GM21786 (cell line): ENCODE measurements around the gene GRID2.
"Not testable (repeated sequence)": the region's sequence is repeated elsewhere in the genome, so short reads cannot be mapped to it uniquely, and the experiment has no call there.

ENCODE experiments used
- ATAC-seq: cut with Tn5 transposase; IDR thresholded peaks from one replicate; pipeline ENCODE4 v1.9.1; 2021; ENCODE audit not compliant: unreplicated experiment

GRID2 gene

DNA sequence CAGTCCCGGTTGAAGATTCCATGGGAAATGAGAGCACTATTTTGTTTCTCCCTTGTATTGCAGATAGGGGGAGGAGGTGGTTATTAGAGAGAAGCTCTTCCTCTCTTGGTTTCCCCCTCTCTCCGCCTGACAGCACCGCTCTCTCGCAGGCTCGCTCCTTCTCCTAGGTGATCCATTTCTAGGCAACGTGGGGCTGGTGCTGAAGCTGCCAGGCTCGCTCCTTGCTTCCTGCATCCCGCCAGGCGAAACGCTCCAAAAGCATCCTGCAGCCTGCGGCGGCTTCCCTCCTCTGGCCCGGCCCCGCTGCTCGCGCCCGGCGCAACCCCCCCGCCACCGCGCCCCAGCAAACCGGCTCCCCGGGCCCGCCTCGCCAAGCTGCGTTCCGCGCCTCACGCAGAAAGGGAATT, at the start of gene GRID2:
Gene GRID2 (plus strand): TSS at position 346 of the 407 bp plus-strand sequence.
- no peak for ATAC-seq

DNA sequence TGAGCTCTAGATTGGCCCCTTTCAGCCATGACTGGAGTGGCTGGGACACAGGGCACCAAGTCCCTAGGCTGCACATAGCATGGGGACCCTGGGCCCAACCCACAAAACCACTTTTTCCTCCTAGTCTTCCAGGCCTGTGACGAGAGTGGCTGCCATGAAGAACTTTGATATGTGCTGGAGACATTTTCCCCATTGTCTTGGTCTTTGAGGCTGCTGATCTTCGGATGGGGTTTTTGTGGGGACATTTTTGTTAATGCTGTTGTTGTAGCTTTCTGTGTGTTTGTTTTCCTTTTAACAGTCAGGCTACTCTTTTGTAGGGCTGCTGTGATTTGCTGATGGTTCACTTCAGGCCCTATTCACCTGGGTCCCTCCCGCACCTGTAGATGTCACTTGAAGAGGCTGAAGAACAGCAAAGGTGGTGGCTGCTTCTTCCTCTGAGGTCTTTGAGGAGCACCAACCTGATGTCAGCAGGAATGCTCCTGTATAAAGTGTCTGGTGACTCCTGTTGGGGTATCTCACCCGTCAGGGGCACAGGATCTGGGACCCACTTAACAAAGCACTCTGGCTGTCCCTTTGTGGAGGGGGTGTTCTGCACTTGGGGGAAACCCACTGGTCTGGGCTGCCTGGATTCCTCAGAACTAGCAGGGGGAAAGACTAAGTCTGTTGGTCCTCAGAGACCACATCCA, 49.6 kb upstream of the GRID2 start:
- ATAC-seq = no peak

DNA sequence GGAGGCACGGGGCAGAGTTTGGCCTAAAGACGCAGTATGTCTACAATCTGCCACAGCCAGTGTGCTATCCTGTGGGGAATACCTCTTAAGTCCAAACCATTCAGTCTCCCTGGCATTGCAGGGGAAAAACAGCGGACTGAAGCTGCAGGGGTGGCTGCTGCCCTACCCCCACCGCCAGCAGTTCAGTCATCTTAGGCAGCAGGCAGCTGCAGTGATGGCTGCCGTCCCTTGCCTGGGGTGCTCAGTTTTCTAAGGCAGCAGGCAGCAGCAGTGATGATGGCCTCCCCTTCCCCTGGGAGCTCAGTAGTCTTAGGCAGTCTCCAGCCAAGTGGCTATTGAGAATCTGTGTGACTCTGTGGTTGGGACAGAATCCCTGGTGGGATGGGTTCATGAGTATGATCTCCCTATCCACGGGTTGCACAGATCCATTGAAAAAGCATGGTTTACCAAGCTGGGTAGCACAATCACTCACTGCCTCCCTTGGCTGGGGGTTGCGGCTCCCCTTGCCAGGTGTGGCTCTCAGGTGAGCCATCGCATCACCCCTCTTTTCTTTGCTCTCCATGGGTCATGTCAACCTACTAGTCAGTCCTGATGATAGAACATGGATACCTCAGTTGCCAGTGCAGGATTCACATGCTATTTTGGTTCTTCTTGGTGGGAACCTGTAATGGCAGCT, 48.9 kb upstream of the GRID2 start:
- no peak for ATAC-seq

DNA sequence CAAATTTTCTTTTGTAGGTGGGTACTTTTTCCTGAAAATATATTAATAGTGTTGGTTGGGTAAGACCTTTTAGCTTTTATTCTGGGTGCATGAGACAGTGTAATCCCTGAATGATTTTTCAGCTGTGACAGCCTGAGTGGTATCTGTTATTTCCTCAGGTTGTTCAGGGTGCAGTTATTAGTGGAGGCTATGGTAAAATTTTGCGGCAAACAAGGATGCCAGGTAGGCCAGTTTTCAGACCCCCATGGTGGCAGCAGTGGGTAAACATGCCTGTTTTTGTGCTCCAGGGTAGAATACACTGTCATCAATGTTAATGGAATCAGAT, 47.9 kb upstream of the GRID2 start:
- ATAC-seq = no peak

DNA sequence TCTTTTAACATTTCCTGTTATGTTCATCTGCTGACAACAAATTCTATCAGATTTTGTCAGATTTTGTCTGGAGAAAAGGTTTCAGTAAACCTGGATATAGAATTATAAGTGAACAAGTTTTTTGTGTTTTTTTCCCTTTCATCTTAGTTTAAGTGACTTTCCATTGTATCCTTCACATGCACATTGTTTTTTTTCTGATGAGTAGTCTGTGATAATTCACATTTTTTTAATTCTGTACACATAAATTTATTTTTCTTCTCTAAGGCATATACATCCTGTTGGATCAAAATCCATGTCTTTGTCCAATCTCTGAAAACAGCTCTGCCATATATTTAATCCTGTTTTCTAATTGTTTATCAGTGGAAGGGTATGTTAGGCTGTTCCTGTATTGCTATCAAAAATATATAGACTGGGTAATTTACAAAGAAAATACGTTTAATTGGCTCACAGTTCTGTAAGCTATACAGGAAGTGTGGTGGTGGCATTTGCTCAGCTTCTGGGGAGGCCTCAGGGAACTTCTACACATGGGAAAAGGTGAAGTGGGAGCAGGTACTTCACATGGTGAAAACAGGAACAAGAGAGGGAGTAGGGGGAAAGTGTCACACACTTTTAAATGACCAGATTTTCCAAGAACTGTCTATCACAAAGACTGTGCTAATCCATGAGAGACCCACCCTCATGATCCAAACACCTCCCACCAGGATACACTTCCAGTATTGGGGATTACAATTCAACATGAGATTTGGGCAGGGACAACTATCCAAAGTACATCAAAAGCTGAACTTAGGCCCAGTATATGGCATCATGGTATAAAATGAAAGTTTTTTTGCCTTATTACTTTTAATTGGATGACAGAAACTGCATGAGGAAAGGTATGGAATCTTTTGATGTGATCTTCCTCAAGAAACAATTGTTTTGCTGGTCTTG, 45.6 kb upstream of the GRID2 start:
- no peak for ATAC-seq

DNA sequence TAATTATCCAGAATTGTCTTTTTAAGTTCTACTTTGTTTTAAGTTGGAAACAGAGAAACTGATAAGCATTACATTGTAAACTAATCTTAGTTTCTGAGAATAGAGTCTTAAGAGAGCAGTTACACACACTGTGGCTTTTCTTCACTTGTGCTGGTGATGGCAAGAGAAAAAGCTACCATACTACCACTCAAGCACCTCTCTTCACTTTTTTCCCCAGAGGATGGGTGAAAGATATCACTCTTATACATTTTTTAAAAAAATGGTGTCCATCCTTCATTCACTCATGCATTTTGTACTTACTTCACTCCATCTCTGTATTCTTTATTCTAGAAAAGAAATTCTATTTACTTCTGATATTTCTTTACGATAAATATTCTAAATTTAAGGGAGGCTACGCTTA, 42.5 kb upstream of the GRID2 start:
- no peak for ATAC-seq

DNA sequence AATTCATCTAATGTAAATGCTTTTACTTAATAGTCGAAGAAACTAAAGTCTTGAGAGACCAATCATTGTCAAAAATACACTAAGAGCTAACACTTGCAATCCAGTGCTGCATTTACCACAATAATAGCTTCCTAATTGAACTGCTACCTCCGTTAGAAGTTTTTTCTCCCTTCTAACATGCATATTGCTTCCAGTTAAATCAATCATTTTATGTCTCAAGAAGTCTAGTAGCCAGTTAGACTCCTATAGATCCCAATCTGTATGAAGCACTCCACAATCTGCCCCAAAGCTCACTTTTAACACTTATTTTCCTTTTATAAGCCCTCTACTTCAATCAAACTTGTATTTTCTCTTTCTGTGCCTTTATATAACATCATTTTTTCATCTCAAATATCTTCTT, 41.4 kb upstream of the GRID2 start:
- ATAC-seq = no peak

DNA sequence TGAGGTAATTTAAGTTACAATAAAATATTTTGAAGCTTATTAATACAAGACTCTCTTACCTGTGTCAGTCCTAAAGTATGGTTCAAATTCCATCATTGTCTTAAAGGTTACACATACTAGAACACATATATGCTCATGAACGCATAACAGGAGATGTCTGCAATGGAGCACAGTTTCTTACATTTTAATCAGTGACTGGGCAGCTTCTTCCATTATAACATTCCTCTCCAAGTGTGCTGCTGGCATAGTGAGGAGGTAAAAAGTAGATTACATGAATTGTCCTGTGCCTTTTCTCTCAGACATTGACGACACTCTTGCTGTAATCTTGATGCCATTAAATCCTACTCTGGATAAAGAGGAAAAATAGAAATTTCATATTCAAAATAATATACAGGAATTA, 40.8 kb upstream of the GRID2 start:
- ATAC-seq = no peak

DNA sequence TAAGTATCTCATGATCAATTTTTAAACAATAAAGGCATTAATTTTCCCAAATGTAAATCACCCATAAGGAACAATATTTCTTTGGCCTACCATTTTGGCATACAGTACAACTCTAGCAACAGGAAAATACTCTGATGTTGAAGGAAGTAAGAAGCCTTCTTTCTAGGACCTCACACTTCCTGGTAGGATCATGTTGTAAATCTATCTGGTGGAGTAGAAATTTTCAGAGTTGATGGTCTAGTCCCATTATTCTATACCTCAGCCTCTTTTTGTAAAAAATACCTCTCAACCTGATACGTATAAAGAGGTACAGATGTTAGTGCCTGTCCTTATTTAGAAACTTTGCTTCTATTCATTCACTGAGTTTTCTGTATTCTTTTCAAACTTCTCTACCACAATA, 40.2 kb upstream of the GRID2 start:
- no peak for ATAC-seq

DNA sequence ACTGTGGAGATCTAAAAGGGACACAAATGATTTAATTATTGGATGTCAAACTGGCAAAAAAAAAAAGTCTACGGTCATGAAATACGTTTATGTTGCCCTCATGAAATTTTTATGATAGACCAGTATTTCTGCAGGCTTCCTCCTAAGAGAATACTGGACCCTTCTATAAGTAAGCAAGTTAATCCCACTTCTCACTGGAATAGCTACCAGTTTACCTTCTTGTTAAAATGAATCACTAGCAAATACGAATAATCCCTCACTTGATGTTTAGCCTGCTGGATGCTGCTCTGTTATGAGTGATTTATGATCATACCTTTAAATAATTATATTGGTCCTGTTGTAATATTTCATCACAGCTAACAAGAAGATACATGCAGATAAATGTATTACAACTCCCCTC, 39.6 kb upstream of the GRID2 start:
- ATAC-seq = no peak

DNA sequence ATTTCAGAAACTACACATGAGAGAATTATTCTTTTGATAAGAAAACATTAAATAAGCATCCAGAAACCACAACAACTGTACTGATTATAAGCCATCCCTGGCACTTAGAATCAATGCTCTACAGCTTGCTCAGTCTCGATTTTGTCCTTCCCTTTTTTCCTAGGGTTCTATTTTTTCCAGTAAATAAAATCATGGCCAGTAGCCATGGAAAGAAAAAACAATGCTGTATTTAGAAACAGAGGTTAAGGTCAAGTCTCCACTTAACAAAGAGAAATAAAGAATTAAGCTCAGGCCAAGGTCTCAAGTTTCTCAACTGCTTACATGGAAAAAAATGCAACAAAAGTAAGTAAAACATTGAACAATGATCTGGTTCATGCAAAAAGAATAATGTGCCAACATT, 38.7 kb upstream of the GRID2 start:
- ATAC-seq = no peak

DNA sequence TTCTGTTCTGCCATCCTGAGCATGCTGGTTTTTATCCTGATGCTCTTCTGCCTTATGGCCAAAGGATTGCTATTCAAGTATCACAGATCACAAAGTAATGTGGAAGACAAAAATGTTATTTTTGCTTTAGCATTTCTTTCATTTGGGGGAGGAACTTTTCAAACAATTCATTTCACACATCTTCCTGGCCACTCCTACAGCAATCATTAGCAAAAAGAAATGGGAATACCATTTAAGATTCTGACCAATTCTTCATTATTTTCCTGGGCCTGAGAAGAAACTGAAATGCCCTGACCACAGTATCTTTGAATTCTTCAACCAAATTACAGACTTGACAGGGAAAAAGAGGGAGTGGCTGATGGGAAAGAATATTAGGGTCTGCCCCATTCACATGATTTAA, 38.0 kb upstream of the GRID2 start:
- ATAC-seq = no peak

DNA sequence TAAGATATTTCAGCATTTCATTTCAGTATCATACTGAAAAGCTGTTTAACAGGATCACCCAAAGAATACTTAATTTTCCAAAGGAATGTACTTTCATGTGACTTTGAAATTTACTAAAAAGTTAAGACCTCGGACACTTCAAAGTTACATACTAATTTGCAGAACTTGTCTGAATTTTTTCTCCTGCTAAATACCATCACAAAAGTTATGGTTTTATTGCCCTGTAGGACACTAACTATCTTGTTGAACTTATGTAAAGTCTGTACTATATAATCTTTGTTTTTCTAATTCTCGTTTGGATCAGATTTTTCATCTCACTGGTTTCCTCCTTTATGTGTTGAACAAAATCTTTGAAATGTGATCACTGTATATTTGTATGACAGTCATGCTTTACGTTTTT, 37.2 kb upstream of the GRID2 start:
- no peak for ATAC-seq

DNA sequence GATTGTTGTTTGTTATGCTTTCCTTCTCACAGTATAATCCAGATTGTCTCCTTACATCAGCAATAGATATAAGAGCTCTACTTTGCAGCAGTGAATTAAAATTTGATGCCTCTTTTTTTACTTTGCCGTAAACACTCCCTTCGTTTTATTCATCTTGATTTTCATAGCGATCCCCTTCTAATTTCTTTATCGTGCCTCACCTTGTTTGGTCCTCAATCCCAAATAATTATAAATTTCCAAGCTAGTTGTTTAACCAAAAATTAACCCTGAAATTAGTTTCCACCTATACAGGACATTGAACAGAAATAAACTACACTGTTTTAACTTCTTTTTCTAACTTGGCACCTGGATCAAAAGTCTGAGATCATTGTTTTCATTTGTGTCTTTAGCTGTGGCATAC, 35.1 kb upstream of the GRID2 start:
- ATAC-seq = no peak

DNA sequence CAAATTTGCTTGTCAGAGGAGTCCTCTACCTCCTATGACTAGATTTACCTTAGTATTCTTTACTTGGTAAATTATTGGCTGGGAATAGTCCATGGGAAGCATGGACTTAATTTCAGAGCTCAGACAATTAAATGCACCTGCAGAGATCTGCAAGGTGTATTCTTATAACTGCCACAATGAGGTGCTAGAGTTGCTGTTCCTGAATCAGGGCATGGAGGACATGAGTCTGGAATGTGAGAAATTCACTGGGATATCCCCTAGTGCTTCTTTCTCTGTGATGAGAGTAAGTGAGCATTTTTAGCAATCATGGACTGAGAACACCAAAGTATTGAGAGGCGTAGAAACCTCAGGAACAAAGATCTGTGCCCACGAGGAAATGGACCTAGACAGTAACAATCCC, 32.9 kb upstream of the GRID2 start:
- no peak for ATAC-seq

DNA sequence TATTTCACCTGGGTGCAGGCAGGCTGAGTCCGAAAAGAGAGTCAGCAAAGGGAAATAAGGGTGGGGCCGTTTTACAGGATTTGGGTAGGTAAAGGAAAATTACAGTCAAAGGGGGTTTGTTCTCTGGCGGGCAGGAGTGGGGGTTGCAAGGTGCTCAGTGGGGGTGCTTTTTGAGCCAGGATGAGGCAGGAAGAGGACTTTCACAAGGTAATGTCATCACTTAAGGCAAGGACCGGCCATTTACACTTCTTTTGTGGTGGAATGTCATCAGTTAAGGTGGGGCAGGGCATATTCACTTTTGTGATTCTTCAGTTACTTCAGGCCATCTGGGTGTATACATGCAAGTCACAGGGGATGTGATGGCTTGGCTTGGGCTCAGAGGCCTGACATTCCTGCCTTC, 32.2 kb upstream of the GRID2 start:
- ATAC-seq = not testable (repeated sequence)

DNA sequence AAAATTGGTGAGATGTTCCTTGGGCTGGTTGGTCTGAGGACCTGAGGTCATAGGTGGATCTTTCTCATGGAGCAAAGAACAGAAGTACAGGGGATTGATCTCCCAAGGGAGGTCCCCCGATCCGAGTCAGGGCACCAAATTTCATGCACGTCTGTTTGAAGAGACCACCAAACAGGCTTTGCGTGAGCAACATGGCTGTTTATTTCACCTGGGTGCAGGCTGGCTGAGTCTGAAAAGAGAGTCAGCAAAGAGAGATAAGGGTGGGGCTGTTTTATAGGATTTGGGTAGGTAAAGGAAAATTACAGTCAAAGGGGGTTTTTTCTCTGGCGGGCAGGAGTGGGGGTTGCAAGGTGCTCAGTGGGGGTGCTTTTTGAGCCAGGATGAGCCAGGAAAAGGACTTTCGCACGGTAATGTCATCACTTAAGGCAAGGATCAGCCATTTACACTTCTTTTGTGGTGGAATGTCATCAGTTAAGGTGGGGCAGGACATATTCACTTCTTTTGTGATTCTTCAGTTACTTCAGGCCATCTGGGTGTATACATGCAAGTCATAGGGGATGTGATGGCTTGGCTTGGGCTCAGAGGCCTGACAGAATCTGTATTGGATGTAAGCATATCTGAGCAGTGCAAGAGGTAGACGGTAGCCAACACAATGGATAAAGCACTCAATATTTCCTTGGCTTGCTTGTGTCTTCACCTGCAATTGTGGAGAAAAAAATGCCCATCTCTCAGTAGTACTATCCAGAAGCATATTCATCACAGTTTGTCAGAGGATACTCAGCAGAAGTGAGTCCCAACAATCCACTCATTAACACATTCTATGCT, 26.5 kb upstream of the GRID2 start:
- not testable (repeated sequence) for ATAC-seq

DNA sequence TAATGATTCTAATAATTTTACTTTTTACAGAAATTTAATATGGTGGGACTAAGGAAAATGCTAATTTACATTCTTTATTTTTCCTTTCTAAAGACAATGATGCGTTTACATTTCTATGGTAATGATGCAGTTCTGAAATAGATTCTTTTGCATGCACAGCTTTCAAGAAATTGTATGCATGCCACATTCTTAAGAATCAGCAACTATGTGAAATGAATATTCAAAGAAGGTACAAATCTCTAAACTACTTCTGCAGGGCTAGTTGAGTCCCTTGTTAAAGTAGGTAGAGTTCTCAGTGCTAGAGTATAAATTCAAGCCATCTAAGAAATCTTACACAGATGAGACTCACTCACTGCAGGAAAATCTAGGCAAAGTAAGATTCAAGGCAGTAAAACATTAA, 24.5 kb upstream of the GRID2 start:
- ATAC-seq = no peak

DNA sequence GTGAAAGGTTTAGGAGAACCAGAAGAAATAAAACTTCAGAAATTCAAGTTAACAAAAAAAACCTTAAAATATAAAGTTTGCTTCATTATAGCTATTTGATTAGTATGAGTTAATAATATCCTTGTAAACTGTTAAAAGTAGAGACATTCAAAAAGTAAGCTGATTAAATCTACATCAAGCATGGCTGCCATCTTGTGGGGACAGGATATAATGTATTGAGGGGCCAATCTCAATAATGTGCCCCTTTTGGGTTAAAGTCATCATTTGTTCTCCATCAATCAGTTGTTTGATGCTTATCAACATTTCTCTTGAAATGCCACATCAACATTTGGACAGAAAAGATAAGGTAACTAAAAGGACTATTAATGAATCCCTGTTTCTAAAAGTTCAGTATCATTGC, 4.6 kb upstream of the GRID2 start:
- ATAC-seq = no peak

DNA sequence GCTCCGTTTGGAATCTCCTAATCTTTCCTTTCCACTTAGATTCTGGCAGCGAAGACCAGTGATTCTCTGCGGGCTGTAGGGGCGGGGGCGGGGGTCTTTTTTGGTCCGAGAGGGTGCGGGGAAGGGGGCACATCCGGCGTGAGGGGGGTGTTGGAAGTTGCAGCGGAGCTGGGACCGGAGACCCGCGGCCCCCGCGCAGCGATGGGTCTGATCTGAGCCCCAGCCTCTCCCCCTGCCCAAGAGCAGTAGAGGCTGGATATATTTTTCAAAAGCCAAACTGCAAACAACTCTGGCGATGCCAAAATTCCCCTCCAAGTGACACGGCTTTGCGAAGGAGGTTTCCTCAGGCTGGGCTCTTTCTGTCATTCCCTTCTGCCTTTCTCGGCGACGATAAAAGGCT, 355 bp downstream of the GRID2 start:
- ATAC-seq = no peak

DNA sequence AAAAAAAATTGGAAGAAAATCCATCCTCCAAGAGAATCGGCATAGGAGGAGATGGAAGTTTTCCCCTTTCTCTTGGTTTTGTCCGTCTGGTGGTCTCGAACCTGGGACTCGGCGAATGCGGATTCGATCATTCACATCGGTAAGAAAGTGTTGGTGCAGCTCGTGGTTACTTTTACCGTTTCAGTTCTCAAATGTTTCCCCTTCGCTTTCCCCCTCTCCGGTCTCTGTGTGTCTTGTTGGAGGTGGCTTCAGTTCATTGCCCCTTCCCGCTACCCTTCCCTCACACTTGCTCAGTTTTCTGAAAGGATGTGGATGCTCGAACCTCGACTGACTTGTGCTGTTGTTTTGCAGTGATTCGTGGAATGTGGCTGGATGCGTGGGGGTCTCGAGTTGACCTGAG, 840 bp downstream of the GRID2 start:
- ATAC-seq = no peak
